ENCODE results near the gene MMS19. TPM values are rescaled to one million over a fixed set of nuclear protein-coding genes. Genes with fewer than 3 reads are reported as not detected.

MMS19 gene
- total and polyA plus RNA-seq, 3 experiments from 2014 or later: 27.5 to 89.3 (median 85.7) TPM

DNA sequence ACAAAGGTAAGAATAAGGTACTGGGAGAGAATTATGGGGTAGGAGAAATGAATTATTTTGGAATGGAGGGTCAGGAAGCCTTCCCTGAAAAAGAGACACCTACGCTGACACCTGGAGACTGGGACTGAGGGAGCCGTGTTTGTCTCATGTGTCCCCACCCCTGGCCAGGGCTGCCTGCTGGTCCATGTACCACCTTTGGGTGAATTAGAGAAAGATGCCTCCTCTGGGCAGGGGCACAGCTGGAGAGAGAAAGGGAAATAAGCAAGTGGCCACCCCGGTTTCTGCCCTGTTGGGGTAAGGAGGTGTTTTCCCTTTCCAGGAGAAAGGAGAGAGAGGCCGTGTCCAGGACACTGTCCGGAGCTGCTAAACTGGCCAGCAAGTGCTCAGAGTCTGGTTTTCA, 22.3 kb upstream of the MMS19 start:
- Histone ChIP-seq H3K36me3 (ENCODE audit: insufficient read depth, low read length) (no peaks in the 10 kb centered on the region), H3K9me3 (ENCODE audit: low read length) (no peaks in the 10 kb centered on the region), H3K27ac (ENCODE audit: low read depth, low read length) (no peak overlapping the region), H3K27me3 (ENCODE audit: insufficient read depth, low read length, poor library complexity, severe bottlenecking) (no peaks in the 10 kb centered on the region), H3K4me3 (ENCODE audit: low read length) (no peak overlapping the region), H3K4me1 (ENCODE audit: insufficient read depth, low read length) (no peaks in the 10 kb centered on the region)
- no peaks in the 10 kb centered on the region for H3K4me1 Mint-ChIP-seq
- H3K27ac Mint-ChIP-seq: no peak overlapping the region
- H3K27me3 Mint-ChIP-seq: peaks cover 13 to 22% of the 10 kb centered on the region in 2 donors
- ChIA-PET CTCF (interaction anchor here (1.4 kb wide), 1 partner anchor 17 kb away, joined by 3 read pairs; no protein-coding TSS in a partner anchor), POLR2A (no interaction called here)
- no peaks in the 10 kb centered on the region for H3K9me3 Mint-ChIP-seq
- H3K36me3 Mint-ChIP-seq: no peaks in the 10 kb centered on the region
- no peak overlapping the region for H3K4me3 Mint-ChIP-seq
- no peak for DNase-seq

DNA sequence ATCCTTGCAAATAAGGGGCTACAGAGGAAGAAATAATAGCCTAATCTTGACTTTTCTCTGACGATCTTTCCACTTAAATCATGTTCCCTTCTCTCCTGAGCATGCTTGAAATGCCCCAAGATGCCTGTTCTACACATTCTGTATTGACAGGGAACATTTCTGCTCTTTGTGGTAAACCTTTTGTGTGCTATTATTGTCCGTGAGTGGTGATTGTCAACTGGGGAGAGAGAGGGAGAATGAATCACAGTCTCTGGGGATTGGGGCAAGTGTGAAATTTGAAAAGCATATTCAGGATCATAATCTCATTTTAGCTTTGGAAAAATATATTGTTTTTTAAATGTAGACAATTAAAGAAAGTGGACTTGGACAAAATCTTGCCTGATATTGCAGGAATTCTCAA, 21.1 kb upstream of the MMS19 start:
- H3K4me3 ChIP-seq (ENCODE audit: low read length): no peak overlapping the region

DNA sequence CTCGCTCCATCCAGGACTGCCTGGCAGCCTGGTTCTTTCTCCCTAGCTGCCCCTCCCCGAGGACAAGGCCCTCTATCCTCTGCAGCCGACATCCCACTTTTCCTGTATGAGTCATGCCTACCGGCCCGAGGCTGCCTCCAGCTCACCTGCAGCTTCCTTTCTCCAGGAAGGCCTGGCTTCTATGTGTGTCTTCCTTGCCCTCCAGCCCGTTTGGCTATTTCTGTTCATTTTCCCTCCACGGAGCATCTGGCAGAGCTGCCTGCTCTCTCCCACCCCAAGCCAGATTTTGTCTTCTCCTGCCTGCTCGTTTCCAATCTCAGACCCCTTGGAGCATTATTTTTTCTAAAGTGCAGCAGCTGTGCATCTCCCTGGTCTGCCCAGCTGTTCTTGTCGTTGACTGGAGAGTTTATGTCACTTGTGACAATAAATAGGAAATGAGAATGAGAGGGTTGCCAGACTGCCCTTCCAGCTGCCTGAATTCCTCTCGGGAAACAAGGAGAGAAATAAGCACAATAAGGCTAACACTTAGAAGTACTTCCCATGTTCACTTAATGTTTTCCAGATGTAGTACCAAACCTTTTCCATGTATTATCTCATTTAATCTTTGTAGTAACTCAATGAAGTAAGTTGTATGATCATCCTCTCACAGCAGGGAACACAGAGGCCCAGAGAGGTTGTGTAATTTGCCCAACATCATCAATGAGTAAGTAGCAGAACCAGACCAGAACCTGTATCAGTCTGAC, 20.2 kb upstream of the MMS19 start:
- no peaks in the 10 kb centered on the region for H3K36me3 Mint-ChIP-seq
- H3K36me3 ChIP-seq (ENCODE audit: insufficient read depth, low read length): no peaks in the 10 kb centered on the region
- peak overlapping the region in 1 of 7 donors; percentile 27 for H3K4me3 Mint-ChIP-seq
- no peaks in the 10 kb centered on the region for H3K9me3 Mint-ChIP-seq
- DNase-seq: no peak
- no peaks in the 10 kb centered on the region for H3K4me1 ChIP-seq (ENCODE audit: insufficient read depth, low read length)
- H3K4me3 ChIP-seq (ENCODE audit: low read length): no peak overlapping the region
- no peaks in the 10 kb centered on the region for H3K27me3 ChIP-seq (ENCODE audit: insufficient read depth, low read length, poor library complexity, severe bottlenecking)
- CTCF ChIA-PET: no interaction called here
- peaks cover 9 to 34% of the 10 kb centered on the region in 2 donors for H3K27me3 Mint-ChIP-seq
- POLR2A ChIA-PET: no interaction called here
- H3K27ac ChIP-seq (ENCODE audit: low read depth, low read length): no peak overlapping the region
- H3K27ac Mint-ChIP-seq: no peak overlapping the region
- H3K4me1 Mint-ChIP-seq: no peaks in the 10 kb centered on the region
- H3K9me3 ChIP-seq (ENCODE audit: low read length): no peaks in the 10 kb centered on the region

More for the DNA sequence above, 21.1 kb upstream of the MMS19 start:
- peaks cover 9 to 32% of the 10 kb centered on the region in 2 donors for H3K27me3 Mint-ChIP-seq
- DNase-seq: no peak
- no peaks in the 10 kb centered on the region for H3K4me1 ChIP-seq (ENCODE audit: insufficient read depth, low read length)
- ChIA-PET POLR2A (interaction anchor here (0.6 kb wide), 1 partner anchor 139 kb away, joined by 3 read pairs; no protein-coding TSS in a partner anchor), CTCF (interaction anchor here (1.4 kb wide), 1 partner anchor 30 kb away, joined by 3 read pairs; no protein-coding TSS in a partner anchor)
- no peaks in the 10 kb centered on the region for H3K9me3 ChIP-seq (ENCODE audit: low read length)
- no peak overlapping the region for H3K27ac Mint-ChIP-seq
- H3K36me3 Mint-ChIP-seq: no peaks in the 10 kb centered on the region
- no peaks in the 10 kb centered on the region for H3K4me1 Mint-ChIP-seq
- no peaks in the 10 kb centered on the region for H3K9me3 Mint-ChIP-seq
- no peak overlapping the region for H3K4me3 Mint-ChIP-seq
- H3K27me3 ChIP-seq (ENCODE audit: insufficient read depth, low read length, poor library complexity, severe bottlenecking): no peaks in the 10 kb centered on the region
- no peaks in the 10 kb centered on the region for H3K36me3 ChIP-seq (ENCODE audit: insufficient read depth, low read length)
- no peak overlapping the region for H3K27ac ChIP-seq (ENCODE audit: low read depth, low read length)

DNA sequence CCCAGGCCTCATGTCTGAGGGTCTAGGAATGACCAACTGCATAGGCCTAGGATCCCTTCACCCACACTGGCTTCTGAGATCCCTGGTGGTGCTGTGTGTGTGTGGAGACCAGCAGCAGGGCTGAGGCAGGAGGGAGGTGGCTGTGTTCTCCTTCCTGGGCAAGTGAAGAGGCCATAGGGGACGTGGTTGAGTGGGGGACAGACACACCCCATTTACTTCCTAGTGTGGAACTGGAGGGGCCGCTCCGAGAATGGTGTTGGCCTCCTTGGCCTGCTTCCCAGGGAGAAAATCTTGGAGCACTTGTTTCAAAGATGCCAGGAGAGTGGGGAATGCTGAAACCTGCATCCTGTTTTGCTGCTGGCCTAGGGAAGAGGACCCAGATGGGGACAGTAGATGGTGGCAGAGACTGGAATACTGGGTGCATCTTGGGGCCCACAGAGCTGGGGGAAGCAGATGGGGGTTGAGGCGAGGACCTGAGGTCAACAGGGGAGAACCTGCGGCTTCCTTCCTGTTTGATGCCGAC, 19.6 kb upstream of the MMS19 start:
- POLR2A ChIA-PET: no interaction called here

DNA sequence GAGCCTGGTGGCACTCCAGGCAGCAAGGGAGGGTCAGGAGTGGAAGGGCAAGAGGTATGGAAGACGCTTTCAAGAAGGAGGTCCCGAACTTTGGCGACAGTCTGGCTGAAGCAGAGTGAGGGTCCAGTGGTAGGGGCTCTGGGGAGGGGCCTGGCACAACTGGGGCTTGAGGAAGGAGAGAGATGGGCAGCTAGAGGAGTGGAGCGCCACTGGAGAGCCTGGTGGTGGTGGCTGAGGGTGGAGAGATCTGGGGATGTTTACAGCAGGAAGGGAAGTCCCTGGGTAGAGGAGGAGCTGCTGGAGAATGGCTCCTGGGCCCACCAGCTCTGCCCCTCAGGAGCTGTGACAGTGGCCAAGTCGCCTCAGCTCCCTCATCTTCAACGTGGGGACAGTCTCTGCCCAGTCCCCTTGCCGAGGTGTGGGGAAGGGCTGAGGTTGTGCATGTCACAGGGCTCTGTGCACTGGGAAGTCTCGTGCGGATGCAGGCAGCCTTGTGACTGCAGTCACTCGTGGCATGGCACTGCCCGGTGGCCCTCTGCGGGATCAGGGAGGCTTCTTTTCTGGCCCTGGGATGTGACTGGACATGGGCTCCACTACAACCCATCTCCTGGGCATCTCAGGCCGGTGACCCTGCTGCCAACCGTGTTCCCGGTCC, 19.0 kb upstream of the MMS19 start:
- CTCF ChIA-PET: no interaction called here
- H3K27ac Mint-ChIP-seq: peak overlapping the region in 1 of 8 donors; percentile 69
- H3K9me3 Mint-ChIP-seq: no peaks in the 10 kb centered on the region

More for the DNA sequence above, 19.6 kb upstream of the MMS19 start:
- no peak overlapping the region for H3K27ac ChIP-seq (ENCODE audit: low read depth, low read length)
- H3K4me1 ChIP-seq (ENCODE audit: insufficient read depth, low read length): no peaks in the 10 kb centered on the region
- H3K36me3 ChIP-seq (ENCODE audit: insufficient read depth, low read length): no peaks in the 10 kb centered on the region
- H3K4me1 Mint-ChIP-seq: peaks cover 0 to 3% (median 0%) of the 10 kb centered on the region in 3 donors
- H3K4me3 ChIP-seq (ENCODE audit: low read length): no peak overlapping the region
- H3K27ac Mint-ChIP-seq: peak overlapping the region in 1 of 8 donors; percentile 23
- DNase-seq: no peak
- peak overlapping the region in 1 of 7 donors; percentile 27 for H3K4me3 Mint-ChIP-seq
- H3K9me3 Mint-ChIP-seq: no peaks in the 10 kb centered on the region
- no peaks in the 10 kb centered on the region for H3K27me3 ChIP-seq (ENCODE audit: insufficient read depth, low read length, poor library complexity, severe bottlenecking)
- no peaks in the 10 kb centered on the region for H3K9me3 ChIP-seq (ENCODE audit: low read length)
- no peaks in the 10 kb centered on the region for H3K36me3 Mint-ChIP-seq
- peaks cover 10 to 31% of the 10 kb centered on the region in 2 donors for H3K27me3 Mint-ChIP-seq
- CTCF ChIA-PET: no interaction called here

DNA sequence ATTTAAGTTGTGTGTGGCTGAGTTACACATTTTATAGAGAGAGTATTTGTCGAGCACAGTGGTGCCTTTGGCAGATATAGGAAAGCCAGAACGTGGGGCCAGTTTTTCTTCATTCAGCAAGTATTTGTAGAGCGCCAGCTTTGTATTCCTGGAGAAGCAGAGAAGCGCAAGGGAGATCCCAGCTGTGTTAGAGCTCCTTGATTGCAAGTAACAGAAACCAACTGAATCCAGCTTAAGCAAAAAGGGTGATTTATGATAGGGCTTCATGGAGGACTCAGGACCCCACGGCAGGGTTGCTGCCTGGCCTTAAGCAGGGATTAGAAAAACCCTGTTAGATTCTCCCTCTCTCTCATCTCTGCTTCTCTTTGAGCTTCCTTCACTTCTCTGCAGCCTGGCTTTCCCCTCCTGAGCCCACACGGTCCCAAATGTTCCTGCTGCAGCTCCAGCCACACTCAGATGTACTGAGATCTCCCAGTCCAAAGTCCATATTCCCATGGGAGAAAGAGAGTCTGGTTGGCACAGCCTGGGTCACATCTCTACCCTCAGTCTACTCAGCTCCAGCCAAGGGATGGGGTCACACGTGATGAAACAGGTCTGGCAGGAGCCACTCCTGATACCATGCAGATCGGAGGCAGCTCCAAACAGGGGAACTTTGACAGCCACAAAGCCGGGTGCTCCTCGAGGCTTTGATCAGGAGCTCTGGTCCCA, 17.2 kb upstream of the MMS19 start:
- CTCF ChIA-PET: no interaction called here
- H3K36me3 ChIP-seq (ENCODE audit: insufficient read depth, low read length): no peaks in the 10 kb centered on the region
- no peaks in the 10 kb centered on the region for H3K4me1 ChIP-seq (ENCODE audit: insufficient read depth, low read length)
- no peaks in the 10 kb centered on the region for H3K27me3 ChIP-seq (ENCODE audit: insufficient read depth, low read length, poor library complexity, severe bottlenecking)
- peak overlapping the region in 1 of 8 donors; percentile 12 for H3K27ac Mint-ChIP-seq
- H3K36me3 Mint-ChIP-seq: no peaks in the 10 kb centered on the region
- POLR2A ChIA-PET: no interaction called here
- peaks cover 0 to 3% (median 0%) of the 10 kb centered on the region in 3 donors for H3K4me1 Mint-ChIP-seq
- H3K4me3 Mint-ChIP-seq: no peak overlapping the region
- no peak overlapping the region for H3K4me3 ChIP-seq (ENCODE audit: low read length)
- no peak overlapping the region for H3K27ac ChIP-seq (ENCODE audit: low read depth, low read length)
- DNase-seq: no peak
- peaks cover 8 to 19% of the 10 kb centered on the region in 2 donors for H3K27me3 Mint-ChIP-seq
- no peaks in the 10 kb centered on the region for H3K9me3 Mint-ChIP-seq
- H3K9me3 ChIP-seq (ENCODE audit: low read length): no peaks in the 10 kb centered on the region

More for the DNA sequence above, 19.0 kb upstream of the MMS19 start:
- Histone ChIP-seq H3K27me3 (ENCODE audit: insufficient read depth, low read length, poor library complexity, severe bottlenecking) (no peaks in the 10 kb centered on the region), H3K27ac (ENCODE audit: low read depth, low read length) (no peak overlapping the region), H3K4me3 (ENCODE audit: low read length) (no peak overlapping the region), H3K4me1 (ENCODE audit: insufficient read depth, low read length) (no peaks in the 10 kb centered on the region), H3K9me3 (ENCODE audit: low read length) (no peaks in the 10 kb centered on the region), H3K36me3 (ENCODE audit: insufficient read depth, low read length) (no peaks in the 10 kb centered on the region)
- POLR2A ChIA-PET: no interaction called here
- H3K27me3 Mint-ChIP-seq: peaks cover 10 to 25% of the 10 kb centered on the region in 2 donors
- no peak for DNase-seq
- H3K36me3 Mint-ChIP-seq: no peaks in the 10 kb centered on the region
- no peak overlapping the region for H3K4me3 Mint-ChIP-seq
- peaks cover 0 to 3% (median 0%) of the 10 kb centered on the region in 3 donors for H3K4me1 Mint-ChIP-seq

DNA sequence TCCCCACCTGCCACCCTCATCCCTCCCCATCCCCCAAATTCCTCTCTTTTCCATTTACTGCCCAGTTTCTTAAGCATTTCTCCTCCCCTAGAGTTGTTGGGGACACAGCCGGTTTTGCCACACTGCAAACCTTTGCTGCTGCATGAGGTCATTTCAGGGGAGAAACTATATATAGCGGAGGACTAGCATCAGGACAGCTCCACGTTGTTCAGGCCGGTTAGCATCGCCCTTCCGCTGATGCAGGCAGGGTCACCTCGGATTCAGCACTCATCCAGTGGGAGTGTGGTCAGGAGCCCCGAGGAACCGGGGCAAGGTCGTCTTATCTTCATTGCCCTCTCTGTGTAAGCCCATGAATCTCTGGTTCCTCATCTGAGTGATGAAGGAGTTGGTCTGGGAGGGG, 16.1 kb upstream of the MMS19 start:
- ChIA-PET POLR2A (no interaction called here), CTCF (no interaction called here)
- no peaks in the 10 kb centered on the region for H3K4me1 ChIP-seq (ENCODE audit: insufficient read depth, low read length)
- Mint-ChIP-seq H3K27me3 (peaks cover 10 to 21% of the 10 kb centered on the region in 2 donors), H3K4me1 (peaks cover 0 to 3% (median 0%) of the 10 kb centered on the region in 3 donors), H3K27ac (no peak overlapping the region), H3K36me3 (no peaks in the 10 kb centered on the region), H3K9me3 (no peaks in the 10 kb centered on the region), H3K4me3 (no peak overlapping the region)
- H3K27ac ChIP-seq (ENCODE audit: low read depth, low read length): no peak overlapping the region
- no peaks in the 10 kb centered on the region for H3K36me3 ChIP-seq (ENCODE audit: insufficient read depth, low read length)
- no peak for DNase-seq
- H3K4me3 ChIP-seq (ENCODE audit: low read length): no peak overlapping the region
- no peaks in the 10 kb centered on the region for H3K9me3 ChIP-seq (ENCODE audit: low read length)
- no peaks in the 10 kb centered on the region for H3K27me3 ChIP-seq (ENCODE audit: insufficient read depth, low read length, poor library complexity, severe bottlenecking)

DNA sequence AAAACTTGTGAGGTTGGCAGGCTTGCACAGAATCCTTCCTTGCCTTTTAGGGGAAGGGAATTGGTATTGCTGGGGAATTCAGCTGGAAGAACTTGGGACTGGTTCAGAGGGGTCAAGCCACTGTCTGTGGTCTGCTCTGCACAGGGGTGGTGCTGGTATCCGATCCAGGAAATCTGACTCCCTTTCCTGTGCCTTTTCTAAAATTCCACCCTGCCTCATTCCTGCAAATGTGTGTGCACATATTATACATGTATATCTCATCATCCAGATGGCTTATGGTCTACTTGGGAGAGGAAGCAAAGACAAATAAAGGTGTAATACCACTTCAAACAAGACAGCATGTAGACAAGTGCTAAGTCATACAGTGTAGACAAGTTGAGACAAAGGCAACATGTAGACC, 14.8 kb upstream of the MMS19 start:
- CTCF ChIA-PET: no interaction called here
- H3K36me3 ChIP-seq (ENCODE audit: insufficient read depth, low read length): no peaks in the 10 kb centered on the region
- H3K4me1 Mint-ChIP-seq: peaks cover 0 to 3% (median 0%) of the 10 kb centered on the region in 3 donors

More for the DNA sequence above, 14.8 kb upstream of the MMS19 start:
- H3K9me3 Mint-ChIP-seq: no peaks in the 10 kb centered on the region
- Histone ChIP-seq H3K4me1 (ENCODE audit: insufficient read depth, low read length) (no peaks in the 10 kb centered on the region), H3K27ac (ENCODE audit: low read depth, low read length) (no peak overlapping the region), H3K9me3 (ENCODE audit: low read length) (no peaks in the 10 kb centered on the region), H3K27me3 (ENCODE audit: insufficient read depth, low read length, poor library complexity, severe bottlenecking) (no peaks in the 10 kb centered on the region), H3K4me3 (ENCODE audit: low read length) (no peak overlapping the region)
- no peak overlapping the region for H3K4me3 Mint-ChIP-seq
- POLR2A ChIA-PET: no interaction called here
- no peak for DNase-seq
- no peaks in the 10 kb centered on the region for H3K36me3 Mint-ChIP-seq
- H3K27ac Mint-ChIP-seq: peak overlapping the region in 1 of 8 donors; percentile 31
- peaks cover 12 to 30% of the 10 kb centered on the region in 2 donors for H3K27me3 Mint-ChIP-seq

Data from CD8-positive, alpha-beta memory T cell (primary cell).